ENCODE measurements around the gene COL18A1.

The COL18A1 gene

DNA sequence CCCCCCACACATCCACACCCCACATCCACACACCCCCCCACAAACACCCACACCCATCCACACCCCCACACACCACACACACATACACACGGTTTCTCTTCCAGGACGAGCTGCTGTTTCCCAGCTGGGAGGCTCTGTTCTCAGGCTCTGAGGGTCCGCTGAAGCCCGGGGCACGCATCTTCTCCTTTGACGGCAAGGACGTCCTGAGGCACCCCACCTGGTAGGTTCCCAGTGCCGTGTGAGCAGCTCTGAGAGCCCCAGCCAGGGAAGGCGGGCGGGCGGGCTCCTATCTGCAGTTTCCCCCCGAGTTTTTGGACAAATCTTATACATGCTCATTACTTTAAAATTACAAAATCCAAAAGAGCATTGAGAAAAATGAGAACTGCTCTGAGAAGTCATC lies 106.0 kb downstream of the COL18A1 start:
- DNase-seq, result no peak

DNA sequence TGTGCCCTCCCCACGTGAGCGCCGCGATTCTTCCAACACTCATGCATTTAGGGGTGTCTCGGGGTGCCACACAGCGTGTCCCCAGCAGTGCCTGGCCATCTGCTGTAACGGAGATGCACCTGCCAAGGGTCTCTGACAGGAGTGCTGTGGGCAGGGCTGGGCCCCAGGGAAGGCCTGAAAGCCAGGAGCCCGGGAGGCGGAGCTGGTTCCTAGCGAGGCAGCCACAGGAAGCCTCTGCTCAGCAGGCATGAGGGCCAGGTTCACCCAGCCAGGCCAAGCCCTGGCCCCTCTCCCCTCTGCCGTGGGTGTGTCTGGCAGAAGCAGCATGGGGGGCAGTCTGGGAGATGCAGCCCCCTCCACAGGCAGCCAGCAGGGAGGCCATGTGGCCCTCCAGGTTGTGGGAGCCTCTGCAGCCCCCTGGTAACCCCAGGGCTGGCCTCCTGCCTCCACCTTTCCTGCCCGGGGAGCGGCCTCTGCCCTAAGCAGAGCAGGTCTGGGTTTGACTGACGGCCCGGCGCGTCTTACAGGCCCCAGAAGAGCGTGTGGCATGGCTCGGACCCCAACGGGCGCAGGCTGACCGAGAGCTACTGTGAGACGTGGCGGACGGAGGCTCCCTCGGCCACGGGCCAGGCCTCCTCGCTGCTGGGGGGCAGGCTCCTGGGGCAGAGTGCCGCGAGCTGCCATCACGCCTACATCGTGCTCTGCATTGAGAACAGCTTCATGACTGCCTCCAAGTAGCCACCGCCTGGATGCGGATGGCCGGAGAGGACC lies 106.9 kb downstream of the COL18A1 start:
- no peak for DNase-seq

- no peak for DNase-seq
Observed at GRCh38 chr21:45512626-45513002, 107.6 kb downstream of the COL18A1 start.

GRCh38 chr21:45513003-45513717 lies 108.2 kb downstream of the COL18A1 start:
- no peak for DNase-seq

GRCh38 chr21:45513741-45514310 lies 108.9 kb downstream of the COL18A1 start:
- DNase-seq, result no peak

- no peak for DNase-seq
Observed at GRCh38 chr21:45514311-45515021, 109.5 kb downstream of the COL18A1 start.

GRCh38 chr21:45515241-45516061 lies 110.5 kb downstream of the COL18A1 start:
- DNase-seq, result no peak

DNA sequence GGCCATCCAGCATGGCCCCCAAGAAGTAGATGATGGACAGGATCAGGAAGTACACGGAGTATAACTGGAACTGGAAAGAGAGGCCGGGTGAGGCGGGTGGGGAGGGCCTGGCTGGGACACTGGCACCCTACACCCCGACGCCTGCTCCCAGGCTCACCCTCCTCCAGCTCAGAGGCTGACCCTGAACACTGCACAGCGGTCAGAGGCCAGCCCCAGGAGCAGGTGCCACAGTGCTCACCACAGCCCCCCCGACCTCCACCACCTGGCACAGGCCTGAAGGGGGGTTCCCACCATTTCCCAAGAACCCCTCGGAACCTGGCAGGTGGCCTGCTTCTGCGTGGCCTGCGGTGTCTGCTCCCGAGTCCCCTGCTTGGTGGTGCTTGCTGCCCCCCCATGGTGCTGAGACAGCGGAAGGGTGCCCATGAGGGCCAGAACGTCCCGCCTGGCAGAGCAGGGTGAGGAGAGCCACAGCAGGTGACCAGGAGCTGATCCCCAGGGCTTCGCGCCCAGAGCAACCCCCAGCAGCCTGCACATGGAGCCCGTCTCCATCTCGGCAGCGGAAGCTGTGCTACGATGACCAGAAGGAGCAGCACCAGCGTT lies 111.2 kb downstream of the COL18A1 start:
- no peak for DNase-seq

DNA sequence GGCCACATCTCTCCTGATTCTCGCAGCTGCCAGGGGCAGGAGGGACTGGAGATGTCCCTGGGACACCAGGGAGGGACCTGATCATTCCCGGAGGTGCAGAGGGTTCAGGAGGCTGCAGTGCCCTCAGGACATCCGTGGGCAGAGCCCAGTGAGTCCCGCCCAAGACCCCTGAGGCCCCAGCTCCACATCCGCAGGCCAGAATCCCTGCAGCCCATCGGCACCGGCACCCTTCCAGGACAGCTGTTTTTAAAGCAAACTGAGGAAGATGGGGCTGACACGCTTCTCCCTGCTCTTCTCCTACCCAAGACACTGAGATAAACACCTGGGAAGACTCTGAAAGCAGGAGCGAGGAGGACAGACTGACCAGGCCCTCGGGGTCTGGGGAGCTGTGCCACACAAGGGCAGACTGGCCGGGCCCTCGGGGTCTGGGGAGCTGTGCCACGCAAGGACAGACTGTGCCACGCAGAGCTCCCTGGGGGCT lies 111.7 kb downstream of the COL18A1 start:
- no peak for DNase-seq

DNA sequence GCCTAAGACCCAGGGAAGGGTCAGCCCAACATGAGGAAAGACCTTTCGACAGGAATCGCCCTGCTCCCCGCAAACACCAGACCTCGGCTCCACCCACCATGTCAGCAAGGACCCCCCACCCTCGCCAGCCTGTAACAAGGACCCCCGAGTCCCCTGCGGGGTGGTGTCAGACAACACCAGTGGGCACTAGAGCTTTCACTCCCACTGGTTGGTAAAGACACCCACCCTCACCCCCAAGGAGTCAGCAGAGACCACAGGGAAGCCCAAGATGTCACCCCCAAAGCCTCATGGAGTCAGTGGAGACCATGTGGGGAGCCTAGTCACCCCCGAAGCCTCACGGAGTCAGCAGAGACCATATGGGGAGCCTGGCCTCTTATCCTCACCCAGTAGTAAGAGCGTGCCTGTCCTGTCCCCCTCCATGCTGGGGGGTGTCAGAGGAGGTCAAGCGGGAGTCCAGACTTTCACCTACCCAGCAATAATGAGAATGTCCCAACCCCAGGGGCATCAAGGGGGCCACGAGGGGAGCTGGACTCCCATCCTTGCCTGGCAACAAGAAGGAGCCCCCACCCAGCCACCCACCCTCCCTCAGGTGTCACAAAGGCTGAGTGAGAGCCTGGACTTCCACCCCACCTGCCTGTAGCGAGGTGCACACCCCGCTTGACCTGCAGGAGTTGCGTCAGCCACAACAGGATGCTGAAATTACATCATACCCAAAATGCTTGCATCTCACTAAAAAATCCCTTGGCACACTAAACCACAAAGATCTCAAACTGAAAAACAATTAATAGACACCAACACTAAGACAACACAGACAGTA lies 112.5 kb downstream of the COL18A1 start:
- DNase-seq, result no peak

GRCh38 chr21:45518742-45519141 lies 113.8 kb downstream of the COL18A1 start:
- DNase-seq, result no peak

DNA sequence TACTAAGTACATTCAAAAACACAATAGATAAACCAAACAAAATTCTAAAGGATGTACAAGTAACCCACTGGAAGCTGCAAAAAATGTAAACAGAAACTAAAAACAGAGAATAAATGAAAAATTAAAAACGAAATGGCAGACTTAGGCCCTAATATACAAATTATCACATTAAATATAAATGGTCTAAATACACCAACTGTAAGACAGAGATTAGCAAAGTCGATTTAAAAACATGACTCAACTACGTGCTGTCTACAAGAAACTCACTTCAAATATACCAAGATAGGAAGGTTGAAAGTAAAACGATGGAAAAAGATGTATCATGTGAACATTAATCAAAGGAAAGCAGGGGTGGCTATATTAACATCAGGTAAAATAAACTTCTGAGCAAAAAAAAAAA lies 114.2 kb downstream of the COL18A1 start:
- DNase-seq, result no peak

GRCh38 chr21:45521241-45521640 lies 116.3 kb downstream of the COL18A1 start:
- no peak for DNase-seq

DNA sequence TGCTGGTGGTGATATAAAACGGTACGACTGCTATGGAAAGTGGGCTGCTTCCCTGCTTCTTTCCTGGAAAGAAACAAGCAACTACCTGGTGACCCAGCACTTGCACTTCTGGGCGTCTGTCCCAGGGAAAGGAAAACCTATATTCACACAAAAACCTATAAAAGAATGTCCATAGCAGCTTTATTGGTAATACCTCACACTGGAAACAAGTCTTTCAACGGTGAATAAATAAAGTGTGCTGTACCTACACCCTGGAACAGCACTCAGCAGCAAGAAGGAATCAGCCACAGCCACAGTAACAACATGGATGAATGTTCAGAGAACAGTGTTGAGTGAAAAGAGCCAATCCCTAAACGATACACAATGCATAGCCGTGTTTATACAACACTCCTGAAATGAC lies 117.4 kb downstream of the COL18A1 start:
- DNase-seq, result no peak

DNA sequence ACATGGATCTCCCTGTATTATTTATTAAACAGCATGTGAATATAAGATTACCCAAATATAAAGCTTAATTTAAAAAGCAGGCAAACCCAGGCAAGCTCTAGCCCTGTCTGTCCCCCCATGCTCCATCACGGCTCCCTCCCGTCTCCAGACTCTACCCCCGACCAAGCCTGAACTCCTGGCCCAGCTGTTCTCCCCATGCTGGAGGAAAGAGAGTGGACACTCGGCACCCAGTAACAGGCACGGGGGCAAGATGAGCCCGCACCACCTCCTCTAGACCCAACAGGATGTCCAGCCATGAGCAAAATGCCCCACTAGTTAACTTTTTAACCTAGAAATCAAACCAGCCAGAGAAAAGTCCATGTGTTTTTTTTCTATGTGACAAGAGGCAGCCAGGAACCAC lies 118.0 kb downstream of the COL18A1 start:
- DNase-seq, result no peak

DNA sequence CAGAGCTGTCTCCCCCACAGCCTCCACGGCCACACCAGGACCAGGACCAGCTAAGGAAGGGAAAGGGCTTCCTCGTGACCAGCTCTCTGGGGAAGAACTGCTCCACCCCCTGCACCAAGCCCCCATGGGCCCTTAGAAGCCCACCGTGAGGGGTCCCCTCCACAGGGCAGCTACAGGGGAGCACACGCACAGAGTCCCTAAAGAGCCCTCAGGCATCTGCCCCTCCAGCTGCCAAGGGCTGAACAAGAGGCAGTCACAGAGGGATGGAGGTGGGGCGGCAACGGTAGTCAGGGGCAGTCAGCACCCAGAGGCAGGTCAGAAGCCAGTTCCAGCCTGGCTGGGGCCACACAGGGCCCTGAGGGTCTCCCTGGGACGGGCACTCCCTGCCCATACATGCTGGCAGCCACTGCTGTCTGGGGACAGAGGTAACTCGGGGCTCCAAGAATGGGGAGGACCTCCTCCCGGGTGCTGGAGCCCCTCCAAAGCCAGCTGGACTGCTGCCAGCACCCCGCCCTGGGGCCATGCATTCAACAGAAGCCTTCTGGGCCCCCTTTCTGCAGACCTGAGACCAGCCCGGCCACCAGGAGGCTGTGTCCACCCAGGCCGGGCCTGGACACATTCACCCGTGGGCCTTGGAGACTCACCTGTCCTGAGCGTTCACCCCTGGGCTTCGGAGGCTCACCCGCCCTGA lies 118.6 kb downstream of the COL18A1 start:
- no peak for DNase-seq

- DNase-seq, result no peak
Observed at GRCh38 chr21:45524756-45525152, 119.8 kb downstream of the COL18A1 start.

DNA sequence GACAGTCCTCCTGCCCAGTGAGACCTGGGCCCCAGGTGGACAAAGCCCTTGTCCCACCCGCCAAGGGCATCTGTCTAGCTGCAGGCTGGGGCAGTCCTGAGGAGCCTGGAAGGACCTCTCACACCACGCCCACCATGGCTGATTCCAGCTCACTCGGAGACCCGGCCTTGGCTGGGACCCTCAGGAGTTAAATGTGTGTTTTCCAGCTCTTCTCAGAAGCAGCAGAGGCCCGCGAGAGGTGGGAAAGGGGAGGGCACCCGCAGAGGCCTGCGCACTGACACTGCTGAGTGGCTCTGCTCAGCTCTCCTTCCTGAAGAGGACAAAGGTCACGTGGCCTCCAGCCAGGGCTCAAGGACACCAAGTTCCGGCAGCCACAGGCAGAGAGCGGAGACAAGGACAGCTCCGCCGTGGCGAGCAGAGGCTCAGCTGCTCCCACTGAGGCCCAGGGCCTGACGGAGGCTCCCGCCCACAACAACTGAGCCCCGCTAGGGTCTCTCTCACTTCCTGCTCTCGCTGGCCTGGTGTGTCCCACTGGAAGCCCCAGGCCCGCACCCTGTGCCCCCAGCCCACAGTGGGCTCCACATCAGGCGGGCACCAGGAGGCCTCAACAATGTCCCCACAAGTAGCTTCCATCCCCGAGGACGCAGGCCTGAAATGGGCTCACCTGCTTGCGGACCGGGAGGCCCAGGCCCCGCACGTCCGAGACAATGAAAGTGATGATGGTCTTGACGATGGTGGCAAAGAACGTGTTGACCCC lies 120.4 kb downstream of the COL18A1 start:
- no peak for DNase-seq

DNA sequence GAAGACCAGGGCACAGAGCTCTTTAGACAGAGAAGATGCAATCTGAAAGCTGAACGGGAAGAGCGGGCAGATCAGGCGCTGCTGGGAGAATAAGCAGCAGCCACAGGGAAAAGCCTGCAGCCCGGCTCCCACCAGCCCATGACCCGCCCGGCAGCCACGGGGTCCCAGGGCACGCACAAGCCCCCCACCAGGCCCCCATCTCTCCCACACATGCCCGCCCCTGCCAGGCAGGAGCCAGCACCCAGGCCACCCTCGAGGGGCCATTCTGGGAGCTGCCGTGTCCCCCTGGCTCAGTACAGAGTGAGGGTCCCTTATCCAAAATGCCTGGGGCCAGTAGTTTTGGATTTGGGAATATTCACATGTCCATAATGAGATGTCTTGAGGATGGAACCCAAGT lies 120.9 kb downstream of the COL18A1 start:
- no peak for DNase-seq

Measured in OCI-M1 (cell line).